Fibroblast of peridontal ligament (primary cell): ENCODE data around the gene CEP112.
A peak's percentile ranks its signal among the peaks of the same experiment; 100 is the strongest.
"Not testable (repeated sequence)": the region's sequence is repeated elsewhere in the genome, so short reads cannot be mapped to it uniquely, and the experiment has no call there.

Experiments used
- DNase-seq: peaks from one replicate; pipeline ENCODE4 v3.0.0-alpha.2; 2010; ENCODE audit errors: extremely low read depth

The CEP112 gene

GRCh38 chr17:66155055-66155454 is 36.9 kb downstream of the CEP112 start:
- DNase-seq, result not testable (repeated sequence)

DNA sequence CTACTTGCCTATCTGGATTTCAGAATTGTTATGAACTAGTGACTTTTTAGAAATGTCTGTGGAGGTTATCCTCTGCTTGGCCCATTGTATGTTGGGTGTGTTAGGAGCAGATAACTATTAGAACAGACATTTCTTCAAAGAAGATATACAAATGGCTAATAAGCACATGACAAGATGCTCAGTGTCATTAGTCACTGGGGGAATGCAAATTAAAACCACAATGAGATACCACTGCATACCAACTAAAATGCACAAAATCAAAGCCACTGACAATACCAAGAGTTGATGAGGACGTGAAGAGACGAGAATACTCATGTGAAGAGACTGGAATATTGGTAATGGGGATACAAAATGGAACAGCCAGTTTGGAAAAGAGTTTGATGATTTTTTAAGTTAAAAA is 39.2 kb downstream of the CEP112 start:
- no peak for DNase-seq

DNA sequence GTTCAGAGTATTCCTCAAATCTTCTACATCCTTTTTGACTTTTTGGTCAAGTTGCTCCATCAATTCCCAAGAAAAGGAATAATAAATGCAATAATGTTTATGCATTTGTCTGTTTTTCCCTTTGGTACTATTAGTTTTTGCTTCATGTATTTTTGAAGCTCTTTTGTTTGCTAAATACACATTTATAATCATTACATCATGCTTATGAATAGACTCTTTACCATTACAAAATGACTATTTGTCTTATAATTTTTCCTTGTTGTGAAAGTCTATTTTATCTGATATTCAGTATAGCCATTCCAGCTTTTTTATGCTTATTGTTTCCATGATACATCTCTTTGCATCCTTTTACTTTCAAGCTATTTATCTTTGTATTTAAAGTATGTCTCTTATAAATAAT is 41.2 kb downstream of the CEP112 start:
- no peak for DNase-seq

- no peak for DNase-seq
These were observed 42.4 kb downstream of the CEP112 start for GRCh38 chr17:66149562-66149961.

DNA sequence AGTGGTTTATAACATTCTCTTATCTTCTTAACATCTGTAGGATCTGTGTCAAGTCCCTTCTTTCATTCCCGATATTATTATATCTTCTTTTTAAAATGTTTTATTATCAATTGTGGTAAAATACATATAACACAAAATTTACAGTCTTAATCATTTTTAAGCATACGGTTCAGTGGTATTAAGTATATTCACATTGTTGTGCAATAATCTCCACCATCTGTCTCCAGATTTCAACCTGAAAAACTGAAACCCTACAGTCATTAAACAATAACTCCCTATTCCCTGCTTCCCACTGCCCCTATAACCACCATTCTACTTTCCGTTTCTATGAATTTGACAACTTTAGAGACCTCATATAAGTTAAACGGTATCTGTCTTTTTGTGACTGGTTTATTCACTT is 45.5 kb downstream of the CEP112 start:
- no peak for DNase-seq

DNA sequence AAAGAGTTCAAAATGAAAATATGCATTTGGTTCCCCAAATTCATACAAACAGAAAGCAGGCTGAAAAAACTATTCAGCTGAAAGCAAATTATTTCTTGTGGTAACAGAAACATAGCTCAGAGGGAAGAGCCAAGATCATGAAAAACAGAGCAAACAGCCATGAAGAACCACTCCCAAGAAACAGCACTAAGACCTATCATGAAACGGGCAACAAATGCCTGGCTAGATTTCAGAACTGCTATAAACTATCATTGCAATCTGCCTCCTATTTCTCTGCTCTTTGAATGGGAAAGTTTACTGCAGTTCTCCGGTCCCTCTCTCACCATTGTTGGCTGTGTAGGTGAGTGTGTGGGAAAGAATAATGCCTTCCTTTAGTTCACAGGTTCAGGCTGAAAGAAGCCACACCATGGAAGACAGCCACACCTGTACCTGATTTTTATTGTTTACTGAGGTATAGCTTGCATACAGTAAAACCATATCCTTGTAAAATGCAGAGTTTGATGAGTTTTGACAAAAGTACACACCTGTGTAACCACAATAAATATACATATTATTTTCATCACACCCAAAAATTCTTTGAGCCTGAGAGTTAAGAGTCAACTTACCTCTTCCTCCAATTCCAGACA is 48.2 kb downstream of the CEP112 start:
- peak; percentile 30 for DNase-seq

DNA sequence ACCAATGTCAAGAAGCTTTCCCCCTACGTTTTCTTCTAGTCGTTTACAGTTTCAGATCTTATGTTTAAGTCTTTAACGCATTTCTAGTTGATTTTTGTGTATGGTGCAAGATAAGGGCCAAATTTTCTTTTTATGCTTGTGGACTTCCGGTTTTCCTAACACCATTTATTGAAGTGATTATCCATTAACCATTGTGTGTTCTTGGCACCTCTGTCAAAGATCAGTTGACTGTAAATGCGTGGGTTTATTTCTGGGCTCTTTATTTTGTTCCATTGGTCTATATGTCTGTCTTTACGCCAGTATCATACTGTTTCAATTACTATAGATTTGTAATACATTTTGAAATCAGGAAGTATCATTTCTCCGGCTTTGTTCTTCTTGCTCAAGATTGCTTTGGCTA is 49.5 kb downstream of the CEP112 start:
- no peak for DNase-seq

DNA sequence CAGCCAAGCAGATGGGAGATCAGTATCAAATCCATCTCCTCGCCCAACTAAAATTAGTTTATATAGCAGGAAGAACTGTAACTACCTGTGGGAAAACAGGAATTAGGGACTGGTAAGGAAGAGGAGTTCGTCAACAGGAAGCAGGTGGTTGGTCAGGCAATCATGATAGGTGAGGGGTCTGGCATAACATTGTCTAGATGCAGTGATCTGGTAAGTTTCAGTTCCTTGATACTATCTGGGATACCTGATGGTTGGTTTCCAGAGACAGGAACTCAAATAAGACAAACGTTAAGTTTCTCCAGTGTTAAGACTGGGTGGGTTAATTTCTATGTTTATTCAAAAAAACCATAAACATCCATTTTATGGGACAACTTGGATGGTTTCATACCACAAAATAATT is 53.8 kb downstream of the CEP112 start:
- no peak for DNase-seq

GRCh38 chr17:66135896-66136295 is 56.0 kb downstream of the CEP112 start:
- DNase-seq, result peak; percentile 34

GRCh38 chr17:66135219-66135618 is 56.7 kb downstream of the CEP112 start:
- DNase-seq, result no peak

DNA sequence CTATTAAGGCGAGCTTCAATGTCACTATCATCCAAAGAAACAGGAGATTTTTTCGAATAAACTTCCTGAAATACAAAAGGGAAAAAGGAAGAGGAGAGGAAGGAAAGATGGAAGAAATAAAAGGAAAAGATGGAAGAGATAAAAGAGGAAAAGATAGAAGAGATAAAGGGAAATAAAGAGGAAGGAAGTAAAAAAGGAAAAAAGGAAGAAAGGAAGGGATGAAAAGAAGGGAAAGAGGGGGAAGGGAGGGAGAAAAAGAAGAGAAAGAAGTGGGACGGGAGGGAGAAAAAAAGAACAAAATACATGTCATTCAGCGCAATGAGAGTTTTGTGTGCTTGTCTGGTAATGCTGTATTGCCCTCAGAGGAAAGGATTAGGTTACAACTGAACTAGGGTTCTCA is 62.2 kb downstream of the CEP112 start:
- DNase-seq, result no peak

- peak; percentile 42 for DNase-seq
These were observed 65.7 kb downstream of the CEP112 start for GRCh38 chr17:66126231-66126630.

GRCh38 chr17:66123163-66123562 is 68.8 kb downstream of the CEP112 start:
- DNase-seq, result peak; percentile 63

- peak; percentile 55 for DNase-seq
These were observed 76.7 kb downstream of the CEP112 start for GRCh38 chr17:66115246-66115645.

GRCh38 chr17:66114609-66115008 is 77.3 kb downstream of the CEP112 start:
- no peak for DNase-seq

DNA sequence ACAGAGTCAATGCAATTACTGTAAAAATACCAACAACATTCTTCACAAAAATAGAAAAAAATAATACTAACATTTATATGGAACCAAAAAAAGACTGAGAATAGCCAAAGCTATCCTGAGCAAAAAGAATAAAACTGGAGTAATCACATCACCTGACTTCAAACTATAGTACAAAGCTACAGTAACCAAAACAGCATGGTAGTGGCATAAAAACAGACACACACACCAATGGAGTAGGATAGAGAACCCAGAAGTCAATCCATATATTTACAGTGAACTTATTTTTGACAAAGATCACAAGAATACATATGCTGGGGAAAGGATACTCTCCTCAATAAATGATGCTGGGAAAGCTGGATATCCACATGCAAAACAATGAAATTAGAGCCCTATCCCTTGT is 84.2 kb downstream of the CEP112 start:
- no peak for DNase-seq

DNA sequence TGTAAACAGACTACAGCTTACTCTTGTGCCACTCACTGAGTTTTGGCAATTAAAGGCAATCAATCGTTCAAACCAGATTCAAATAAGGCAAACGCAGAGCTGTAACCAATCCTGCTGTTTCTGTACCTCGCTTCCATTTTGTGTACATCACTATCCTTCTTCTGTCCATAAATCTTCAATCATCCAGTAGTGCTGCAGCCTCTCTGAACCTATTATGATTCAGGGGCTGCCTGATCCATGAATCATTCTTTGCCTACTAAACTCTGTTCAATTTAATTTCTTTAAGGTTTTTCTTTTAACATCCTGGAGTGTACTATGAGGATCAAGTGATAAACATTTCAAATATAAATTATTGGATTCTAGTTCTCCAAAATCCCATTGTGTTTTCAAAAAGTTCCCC is 93.9 kb downstream of the CEP112 start:
- DNase-seq, result peak; percentile 12

DNA sequence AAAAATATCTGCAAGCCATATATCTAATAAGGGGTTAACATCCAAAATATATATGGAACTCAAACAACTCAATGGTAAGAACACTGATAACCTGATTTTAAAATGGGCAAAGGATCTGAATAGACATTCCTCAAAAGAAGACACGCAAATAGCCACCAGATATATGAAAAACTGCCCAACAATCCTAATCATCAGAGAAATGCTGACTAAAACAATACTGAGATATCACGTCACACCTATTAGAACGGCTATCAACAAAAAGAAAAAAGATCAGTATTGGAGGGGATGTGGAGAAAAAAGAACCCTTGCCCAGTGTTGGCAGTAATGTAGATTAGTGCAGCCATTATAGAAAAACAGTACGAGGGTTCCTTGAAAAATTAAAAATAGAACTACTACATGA is 97.2 kb downstream of the CEP112 start:
- no peak for DNase-seq

GRCh38 chr17:66091445-66092080 is 100.4 kb downstream of the CEP112 start:
- no peak for DNase-seq

DNA sequence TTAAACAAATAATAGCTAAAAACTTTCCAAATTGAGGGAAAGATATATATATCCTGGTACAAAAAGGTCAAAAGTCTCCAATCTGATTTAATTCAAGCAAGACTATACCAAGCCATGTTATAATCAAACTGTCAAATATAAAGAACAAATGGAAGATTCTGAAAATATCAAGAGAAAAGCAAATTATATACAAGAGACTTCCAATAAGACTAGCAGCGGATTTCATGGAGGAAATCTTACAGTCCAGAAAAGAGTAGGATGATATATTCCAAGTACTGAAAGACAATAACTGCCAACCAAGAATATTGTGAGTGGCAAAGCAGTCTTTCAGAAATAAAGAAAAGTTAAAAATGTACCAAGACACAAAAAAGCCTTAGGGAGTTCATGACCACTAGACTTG is 102.2 kb downstream of the CEP112 start:
- no peak for DNase-seq

GRCh38 chr17:66088173-66088572 is 103.8 kb downstream of the CEP112 start:
- no peak for DNase-seq

DNA sequence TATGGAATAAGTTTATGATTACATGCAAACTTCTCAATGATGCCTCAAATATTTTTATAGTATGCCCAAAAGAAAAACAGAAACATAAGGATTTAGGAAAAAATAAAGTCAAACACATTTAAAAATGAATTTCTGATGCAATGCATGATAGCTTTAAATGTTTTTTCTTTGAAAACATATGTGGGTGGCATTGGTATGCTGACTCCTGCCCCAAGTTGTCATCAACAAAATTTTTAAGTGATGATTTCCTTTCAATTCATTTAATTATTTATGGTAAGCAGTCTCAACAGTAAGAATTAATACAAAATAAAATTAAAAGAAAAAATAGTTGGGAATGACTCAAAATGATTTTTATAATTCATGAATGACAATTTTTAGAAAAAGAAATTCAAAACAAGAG is 104.9 kb downstream of the CEP112 start:
- peak; percentile 30 for DNase-seq

DNA sequence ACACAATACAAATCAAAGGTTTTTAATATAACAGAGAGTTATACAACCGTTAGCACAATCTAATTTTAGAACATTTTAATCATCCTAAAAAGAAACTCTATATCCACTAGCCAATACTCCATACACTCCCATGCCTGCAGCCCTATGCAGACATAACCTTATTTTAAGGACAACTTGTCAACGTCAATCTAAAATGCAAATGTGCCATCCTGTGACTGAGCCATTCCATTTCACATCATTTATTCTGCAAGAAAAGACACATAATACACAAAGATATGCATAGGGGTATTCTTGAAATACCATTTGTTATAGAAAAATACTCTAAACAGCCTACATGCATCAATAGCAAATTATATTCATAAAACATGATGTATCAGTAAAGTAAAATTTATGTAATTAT is 106.7 kb downstream of the CEP112 start:
- no peak for DNase-seq

DNA sequence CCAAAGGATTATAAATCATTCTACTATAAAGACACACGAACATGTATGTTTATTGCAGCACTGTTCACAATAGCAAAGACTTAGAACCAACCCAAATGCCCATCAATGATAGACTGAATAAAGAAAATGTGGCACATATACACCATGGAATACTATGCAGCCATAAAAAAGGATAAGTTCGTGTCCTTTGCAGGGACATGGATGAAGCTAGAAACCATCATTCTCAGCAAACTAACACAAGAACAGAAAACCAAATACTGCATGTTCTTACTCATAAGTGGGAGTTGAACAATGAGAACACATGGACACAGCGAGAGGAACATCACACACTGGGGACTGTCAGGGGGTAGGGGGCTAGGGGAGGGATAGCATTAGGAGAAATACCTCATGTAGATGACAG is 111.3 kb downstream of the CEP112 start:
- not testable (repeated sequence) for DNase-seq
